ENCODE data around the gene LGALS13.

The LGALS13 gene

GRCh38 chr19:39602224-39602623, at the start of gene LGALS13:
Gene LGALS13 (plus strand): TSS chr19:39602524. CDS start chr19:39602569, 45 bp downstream.
- no peak for DNase-seq (ENCODE audit: low read depth)

GRCh38 chr19:39553082-39553652, 49.2 kb upstream of the LGALS13 start:
- DNase-seq (ENCODE audit: low read depth): no peak

- DNase-seq (ENCODE audit: low read depth): no peak
These were observed 47.5 kb upstream of the LGALS13 start for GRCh38 chr19:39554701-39555311.

- DNase-seq (ENCODE audit: low read depth): no peak
These were observed 46.4 kb upstream of the LGALS13 start for GRCh38 chr19:39555883-39556282.

- no peak for DNase-seq (ENCODE audit: low read depth)
These were observed 44.3 kb upstream of the LGALS13 start for GRCh38 chr19:39557811-39558623.

GRCh38 chr19:39558624-39559117, 43.7 kb upstream of the LGALS13 start:
- DNase-seq (ENCODE audit: low read depth): no peak

GRCh38 chr19:39563408-39563807, 38.9 kb upstream of the LGALS13 start:
- no peak for DNase-seq (ENCODE audit: low read depth)

- DNase-seq (ENCODE audit: low read depth): no peak
These were observed 36.3 kb upstream of the LGALS13 start for GRCh38 chr19:39566064-39566463.

- no peak for DNase-seq (ENCODE audit: low read depth)
These were observed 33.7 kb upstream of the LGALS13 start for GRCh38 chr19:39568604-39569003.

- no peak for DNase-seq (ENCODE audit: low read depth)
These were observed 19.9 kb upstream of the LGALS13 start for GRCh38 chr19:39582442-39582841.

GRCh38 chr19:39582891-39583625, 19.3 kb upstream of the LGALS13 start:
- no peak for DNase-seq (ENCODE audit: low read depth)

- no peak for DNase-seq (ENCODE audit: low read depth)
These were observed 14.8 kb upstream of the LGALS13 start for GRCh38 chr19:39587496-39587895.

- DNase-seq (ENCODE audit: low read depth): no peak
These were observed 14.3 kb upstream of the LGALS13 start for GRCh38 chr19:39588066-39588465.

- DNase-seq (ENCODE audit: low read depth): no peak
These were observed 12.1 kb upstream of the LGALS13 start for GRCh38 chr19:39590265-39590664.

- DNase-seq (ENCODE audit: low read depth): no peak
These were observed 9.9 kb upstream of the LGALS13 start for GRCh38 chr19:39592381-39592780.

- no peak for DNase-seq (ENCODE audit: low read depth)
These were observed 6.4 kb upstream of the LGALS13 start for GRCh38 chr19:39595950-39596349.

- no peak for DNase-seq (ENCODE audit: low read depth)
These were observed 5.4 kb upstream of the LGALS13 start for GRCh38 chr19:39596911-39597310.

- DNase-seq (ENCODE audit: low read depth): no peak
These were observed 3.2 kb upstream of the LGALS13 start for GRCh38 chr19:39599116-39599515.

- DNase-seq (ENCODE audit: low read depth): no peak
These were observed 1.5 kb downstream of the LGALS13 start for GRCh38 chr19:39603825-39604224.

- DNase-seq (ENCODE audit: low read depth): no peak
These were observed 4.7 kb downstream of the LGALS13 start for GRCh38 chr19:39607021-39607420.

- no peak for DNase-seq (ENCODE audit: low read depth)
These were observed 5.2 kb downstream of the LGALS13 start for GRCh38 chr19:39607561-39607960.

GRCh38 chr19:39613597-39613996, 11.3 kb downstream of the LGALS13 start:
- DNase-seq (ENCODE audit: low read depth): no peak
